Loucy (cell line): Measurements from ENCODE around the gene MRGPRX3.

Source experiments
- CTCF ChIP-seq: fragments of 200-600 bp; sonication (generic); conservative IDR thresholded peaks from 2 replicates; pipeline ENCODE4 v1.5.1; 2014; ENCODE audit warnings: mild to moderate bottlenecking, antibody characterized with exemption, low read length
- EZH2phosphoT487 ChIP-seq: fragments of 200-600 bp; IDR thresholded peaks from 2 replicates; pipeline ENCODE4 v1.6.1; 2018; ENCODE audit warnings: antibody characterized with exemption, mild to moderate bottlenecking, moderate library complexity, borderline replicate concordance

GRCh38 chr11:18144243-18144642 lies 11.9 kb downstream of the MRGPRX3 start:
- TF ChIP-seq CTCF (no peak), EZH2phosphoT487 (no peak)
